Astrocyte of the cerebellum (primary cell): ENCODE data around the gene SELENOO.

Experiments
- DNase-seq: peaks from one replicate; pipeline ENCODE4 v3.0.0-alpha.2; 2011; ENCODE audit warnings: low read depth
- H3K4me3 ChIP-seq: 2 replicates; pipeline ENCODE4 v1.5.1; 2011; ENCODE audit warnings: mild to moderate bottlenecking, low read depth, low read length, moderate library complexity
- in situ Hi-C: cut with HindIII; loops from 2 replicates; pipeline ENCODE4 v1.10.0; 2017; ENCODE audit warnings: low sequenced_read_pairs
- TF ChIP-seq, protein P1 (sequence below): IDR thresholded peaks from 2 replicates; pipeline ENCODE4 v1.5.1; 2012; ENCODE audit warnings: low read length, low read depth, moderate library complexity, mild to moderate bottlenecking; ENCODE audit errors: missing control alignments

The SELENOO gene

GRCh38 chr22:50184004-50184901 lies 16.6 kb upstream of the SELENOO start:
- no peak overlapping the region for H3K4me3 ChIP-seq
- TF ChIP-seq, protein P1, sequence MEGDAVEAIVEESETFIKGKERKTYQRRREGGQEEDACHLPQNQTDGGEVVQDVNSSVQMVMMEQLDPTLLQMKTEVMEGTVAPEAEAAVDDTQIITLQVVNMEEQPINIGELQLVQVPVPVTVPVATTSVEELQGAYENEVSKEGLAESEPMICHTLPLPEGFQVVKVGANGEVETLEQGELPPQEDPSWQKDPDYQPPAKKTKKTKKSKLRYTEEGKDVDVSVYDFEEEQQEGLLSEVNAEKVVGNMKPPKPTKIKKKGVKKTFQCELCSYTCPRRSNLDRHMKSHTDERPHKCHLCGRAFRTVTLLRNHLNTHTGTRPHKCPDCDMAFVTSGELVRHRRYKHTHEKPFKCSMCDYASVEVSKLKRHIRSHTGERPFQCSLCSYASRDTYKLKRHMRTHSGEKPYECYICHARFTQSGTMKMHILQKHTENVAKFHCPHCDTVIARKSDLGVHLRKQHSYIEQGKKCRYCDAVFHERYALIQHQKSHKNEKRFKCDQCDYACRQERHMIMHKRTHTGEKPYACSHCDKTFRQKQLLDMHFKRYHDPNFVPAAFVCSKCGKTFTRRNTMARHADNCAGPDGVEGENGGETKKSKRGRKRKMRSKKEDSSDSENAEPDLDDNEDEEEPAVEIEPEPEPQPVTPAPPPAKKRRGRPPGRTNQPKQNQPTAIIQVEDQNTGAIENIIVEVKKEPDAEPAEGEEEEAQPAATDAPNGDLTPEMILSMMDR: no peak
- in situ Hi-C loops: no loop called here
- DNase-seq: no peak

DNA sequence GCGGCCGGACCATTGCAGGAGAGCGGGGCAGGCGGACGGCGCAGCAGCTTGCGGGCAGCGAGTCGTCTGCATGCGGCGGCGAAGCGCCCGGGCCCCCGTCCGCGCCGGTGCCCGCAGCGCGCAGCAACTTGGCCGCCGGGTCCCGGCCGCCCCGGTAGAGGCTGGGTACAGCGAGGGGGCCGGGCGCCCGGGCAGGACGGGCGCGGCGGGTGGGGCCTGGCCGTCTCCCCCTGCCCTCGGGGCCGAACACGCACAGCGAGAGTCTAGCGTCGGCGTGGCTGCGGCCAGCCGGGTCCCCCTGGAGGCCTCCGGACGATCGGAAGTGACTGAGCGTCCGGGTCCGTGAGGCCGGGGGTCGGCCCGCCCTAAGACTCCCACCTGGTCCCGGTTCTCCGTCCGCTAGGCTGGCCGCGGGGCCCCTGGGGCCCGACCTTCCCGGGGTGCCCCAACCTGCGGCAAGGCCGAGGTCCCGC lies 15.9 kb upstream of the SELENOO start:
- peak overlapping the region; percentile 40 for H3K4me3 ChIP-seq
- in situ Hi-C loops: no loop called here
- TF ChIP-seq, protein P1: no peak
- DNase-seq: no peak

DNA sequence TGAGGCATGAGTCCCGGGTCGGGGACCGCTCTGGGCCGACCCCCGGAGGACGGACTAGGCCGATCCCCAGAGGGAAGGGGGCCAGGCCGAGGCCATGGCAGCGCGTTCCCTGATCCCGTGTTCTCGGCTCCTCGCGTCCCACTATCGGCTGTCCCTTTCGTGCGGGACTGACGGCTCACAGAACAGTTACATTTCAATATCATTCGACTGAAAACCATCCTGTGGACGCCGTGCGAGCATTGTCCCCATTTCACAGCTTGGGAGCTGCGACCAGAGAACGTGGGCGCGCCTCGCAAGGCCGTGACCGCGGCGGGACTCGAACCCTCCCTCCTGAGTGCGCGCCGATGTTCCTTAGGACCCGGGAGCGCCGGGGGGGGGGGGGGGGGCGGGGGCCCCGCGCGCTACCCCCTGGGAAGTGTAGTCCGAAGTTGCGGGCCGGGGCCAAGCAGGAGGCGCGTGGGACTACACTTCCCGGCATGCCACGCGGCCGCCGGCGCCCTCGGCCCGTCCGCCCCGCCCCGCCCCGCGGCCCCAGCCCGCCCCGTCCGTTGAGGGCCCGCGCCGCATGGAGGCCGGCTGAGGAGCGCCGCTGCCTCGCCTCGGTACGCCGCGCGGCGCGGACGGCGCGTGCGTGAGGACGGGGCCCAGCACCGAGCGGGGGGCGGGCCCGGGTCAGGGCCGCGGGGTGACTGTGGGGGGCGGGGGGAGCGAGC lies 15.3 kb upstream of the SELENOO start, which contains the start of gene TRABD:
TSS of gene TRABD (plus strand) at position 539 of the 713 bp plus-strand sequence. CDS start 7,148 bp downstream, outside the sequence.
- H3K4me3 ChIP-seq: peak within 1 kb of the TSS; percentile 59
- in situ Hi-C loops: no loop called here
- peak; percentile 59 for DNase-seq
- TF ChIP-seq, protein P1: no peak

DNA sequence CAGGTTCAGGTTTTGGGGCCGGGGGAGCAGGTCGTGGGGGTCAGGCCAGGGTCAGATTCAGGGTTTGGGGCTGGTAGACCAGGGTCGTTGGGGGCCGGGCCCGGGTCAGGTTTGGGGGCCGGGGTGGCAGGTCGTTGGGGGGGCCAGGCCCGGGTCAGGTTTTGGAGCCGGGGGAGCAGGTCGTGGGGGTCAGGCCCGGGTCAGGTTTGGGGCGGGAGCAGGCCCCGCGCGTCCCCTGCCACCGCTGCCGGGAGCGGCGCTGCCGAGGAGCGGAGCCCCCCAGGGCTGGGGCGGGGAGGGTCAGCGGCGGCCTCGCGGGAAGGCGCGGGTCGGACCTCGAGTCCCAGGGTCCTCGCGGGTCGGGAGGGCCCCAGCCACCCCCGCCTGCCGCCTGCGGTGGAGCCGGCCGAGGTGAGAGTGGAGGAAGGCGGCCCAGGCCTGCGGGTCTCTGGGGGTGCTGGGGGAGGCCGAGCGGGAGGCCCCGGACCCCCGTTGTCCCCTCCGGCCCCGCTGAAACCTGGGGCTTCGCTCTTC lies 14.6 kb upstream of the SELENOO start:
- peak overlapping the region; percentile 59 for H3K4me3 ChIP-seq
- TF ChIP-seq, protein P1: no peak
- no peak for DNase-seq
- in situ Hi-C loops: no loop called here

- in situ Hi-C loops: no loop called here
- peak overlapping the region; percentile 59 for H3K4me3 ChIP-seq
- no peak for DNase-seq
- TF ChIP-seq, protein P1: no peak
These were observed 13.9 kb upstream of the SELENOO start for GRCh38 chr22:50186761-50187523.

DNA sequence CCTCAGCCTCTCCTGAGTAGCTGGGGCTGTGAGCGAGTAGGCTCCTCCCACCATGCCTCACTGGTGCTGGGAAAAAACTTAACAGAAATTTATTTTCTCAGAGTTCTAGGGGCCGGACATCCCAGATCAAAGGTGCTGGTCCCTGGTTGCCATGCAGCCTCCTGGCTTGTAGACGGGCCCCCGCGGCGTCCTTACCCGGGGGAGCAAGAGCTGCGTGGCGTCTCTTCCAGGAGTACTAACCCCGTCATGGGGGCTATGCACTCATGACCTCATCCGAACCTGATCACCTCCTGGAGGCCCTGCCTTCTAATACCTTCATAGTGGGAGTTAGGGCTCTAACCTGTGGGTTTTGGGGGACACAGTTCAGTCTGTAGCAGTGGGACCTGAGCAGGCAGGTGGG lies 12.5 kb upstream of the SELENOO start:
- no peak overlapping the region for H3K4me3 ChIP-seq
- TF ChIP-seq, protein P1: no peak
- in situ Hi-C loops: no loop called here
- DNase-seq: no peak
